Amniotic stem cell (primary cell): ENCODE data around the gene ITM2B.

ENCODE experiments used
- DNase-seq: peaks from one replicate; lab custom pipeline; 2025; lab: John Stamatoyannopoulos, UW

ITM2B gene

DNA sequence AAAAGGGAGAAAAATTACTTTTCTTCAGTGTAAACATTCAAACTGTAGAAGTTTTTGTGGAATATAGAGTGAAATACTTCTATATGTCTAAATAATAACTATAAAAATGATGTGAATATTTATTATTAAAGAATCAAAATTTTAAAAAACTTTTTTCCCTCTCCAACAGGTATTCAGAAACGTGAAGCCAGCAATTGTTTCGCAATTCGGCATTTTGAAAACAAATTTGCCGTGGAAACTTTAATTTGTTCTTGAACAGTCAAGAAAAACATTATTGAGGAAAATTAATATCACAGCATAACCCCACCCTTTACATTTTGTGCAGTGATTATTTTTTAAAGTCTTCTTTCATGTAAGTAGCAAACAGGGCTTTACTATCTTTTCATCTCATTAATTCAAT is 28.0 kb downstream of the ITM2B start:
- DNase-seq, result no peak

DNA sequence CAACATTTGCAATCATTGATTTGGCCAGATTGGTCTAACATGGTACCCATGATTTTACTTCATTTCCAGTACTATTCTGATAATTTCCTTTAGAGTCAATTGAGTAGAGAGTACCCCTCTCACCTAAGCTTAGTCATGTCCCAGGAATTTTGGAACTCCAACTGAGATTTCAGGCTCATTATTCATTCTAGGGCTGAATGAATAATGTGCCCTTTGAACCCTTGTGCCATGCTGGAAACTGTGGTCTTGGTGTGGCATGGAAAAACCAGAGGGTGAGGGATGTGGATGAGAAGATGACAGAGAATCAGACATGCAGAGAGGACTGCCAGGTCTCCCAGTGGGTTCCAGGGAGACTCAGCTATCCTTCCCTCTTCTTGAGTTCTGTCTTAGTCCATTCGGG is 30.2 kb downstream of the ITM2B start:
- DNase-seq, result no peak

DNA sequence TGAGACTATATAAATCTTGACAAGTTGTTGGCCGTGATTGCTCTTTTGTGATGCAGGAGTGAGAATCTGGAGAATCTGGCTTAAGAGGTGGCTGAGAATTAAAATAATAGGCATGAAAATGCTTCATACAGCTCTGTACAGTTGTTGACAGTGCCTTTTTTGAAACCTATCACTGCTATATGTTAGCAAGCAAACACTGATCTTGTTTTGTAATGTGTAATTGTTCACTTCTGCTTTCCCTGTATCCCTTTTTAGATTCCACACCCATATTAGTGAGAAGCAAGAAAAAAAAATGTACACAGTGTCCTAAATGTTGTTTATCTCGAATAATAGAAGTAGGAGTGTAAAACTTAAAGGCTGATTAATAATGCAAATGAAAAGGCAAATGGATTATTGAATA is 31.1 kb downstream of the ITM2B start:
- no peak for DNase-seq

DNA sequence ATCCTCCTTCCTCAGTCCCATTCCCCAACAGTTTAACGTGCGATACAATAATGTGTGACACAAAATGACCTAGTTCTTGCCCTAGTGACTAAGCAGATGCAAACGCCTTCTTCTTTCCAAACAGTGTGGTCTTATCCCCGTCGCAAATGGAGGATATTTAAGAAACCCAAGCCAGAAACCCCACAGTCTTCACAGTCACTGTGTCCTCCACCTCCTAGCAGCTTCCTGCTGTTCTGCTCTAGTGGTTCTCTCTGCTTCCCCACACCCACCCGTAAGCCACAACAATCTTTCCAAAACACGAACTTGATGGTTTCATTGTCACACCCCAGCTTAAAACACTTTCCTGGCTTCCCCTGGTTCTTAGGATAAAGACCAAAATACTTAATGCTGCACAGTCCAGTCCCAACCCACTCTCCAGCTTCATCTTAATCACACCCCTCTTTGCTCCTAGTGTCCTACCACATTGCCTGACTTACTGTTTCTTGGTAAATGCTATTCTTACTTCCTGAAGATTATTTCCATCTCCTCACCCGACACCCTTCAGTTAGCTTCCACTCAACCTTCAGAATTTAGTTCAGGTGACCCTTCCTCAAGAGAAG is 32.3 kb downstream of the ITM2B start:
- no peak for DNase-seq

DNA sequence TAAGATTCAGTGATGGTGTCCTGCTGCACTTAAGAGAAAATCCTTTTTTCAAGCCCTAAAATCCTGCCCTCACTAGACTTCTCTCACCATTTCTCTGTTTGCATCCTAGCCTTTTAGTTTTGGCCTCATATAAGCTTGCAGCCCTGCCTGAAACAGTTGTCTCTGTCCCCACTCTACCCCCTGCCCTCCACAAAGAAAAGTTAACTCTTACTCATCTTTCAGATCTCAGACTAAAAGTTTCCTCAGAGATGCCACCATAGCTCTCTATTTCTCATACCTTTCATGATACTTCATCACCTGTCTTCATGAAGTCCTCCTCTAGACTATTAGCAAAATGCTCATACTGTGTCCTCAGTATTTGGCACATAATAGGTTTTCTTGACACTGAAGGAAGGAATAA is 33.1 kb downstream of the ITM2B start:
- no peak for DNase-seq

DNA sequence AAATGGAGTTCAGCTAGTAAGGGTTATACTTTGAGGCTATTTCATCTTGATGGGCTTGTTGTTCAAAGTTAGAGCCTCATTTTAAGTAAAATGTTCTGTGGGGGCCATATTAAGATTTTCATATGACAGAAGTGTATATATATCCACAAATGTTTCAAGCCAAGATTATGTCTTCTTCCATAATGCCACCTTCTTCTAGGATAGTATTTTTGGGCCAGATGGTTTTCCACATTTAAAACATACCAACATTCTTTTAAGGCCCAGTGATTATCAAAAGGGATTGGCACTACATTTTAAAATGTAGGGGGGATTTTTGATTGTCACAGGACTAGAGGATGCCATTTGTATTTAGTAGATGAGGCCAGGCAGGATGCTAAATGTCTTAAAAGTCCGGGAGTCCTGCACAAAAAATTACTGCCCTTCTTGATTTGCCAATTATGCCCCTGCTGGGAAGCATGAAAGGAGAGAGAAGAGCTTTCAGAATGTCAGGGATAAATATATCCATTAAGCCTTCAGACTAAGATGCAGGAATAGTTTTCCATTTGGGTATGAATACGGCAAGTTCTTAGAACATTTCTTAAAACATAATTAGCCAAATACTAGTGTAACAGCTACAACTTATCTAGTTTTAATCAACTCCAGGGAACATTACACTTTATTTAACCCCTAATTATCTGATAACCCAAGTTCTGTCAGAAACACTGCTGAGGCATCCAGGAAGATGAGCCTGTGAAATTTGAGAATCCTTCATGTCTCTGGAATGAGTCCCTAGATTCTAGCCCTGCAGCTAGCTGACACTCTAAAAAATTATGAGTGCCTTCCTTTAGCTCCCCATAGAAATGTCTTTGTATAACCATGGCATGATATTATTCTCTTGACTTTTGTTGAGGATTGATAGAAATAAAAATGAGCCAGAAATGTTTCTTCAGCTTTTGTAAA is 34.0 kb downstream of the ITM2B start:
- DNase-seq, result no peak

DNA sequence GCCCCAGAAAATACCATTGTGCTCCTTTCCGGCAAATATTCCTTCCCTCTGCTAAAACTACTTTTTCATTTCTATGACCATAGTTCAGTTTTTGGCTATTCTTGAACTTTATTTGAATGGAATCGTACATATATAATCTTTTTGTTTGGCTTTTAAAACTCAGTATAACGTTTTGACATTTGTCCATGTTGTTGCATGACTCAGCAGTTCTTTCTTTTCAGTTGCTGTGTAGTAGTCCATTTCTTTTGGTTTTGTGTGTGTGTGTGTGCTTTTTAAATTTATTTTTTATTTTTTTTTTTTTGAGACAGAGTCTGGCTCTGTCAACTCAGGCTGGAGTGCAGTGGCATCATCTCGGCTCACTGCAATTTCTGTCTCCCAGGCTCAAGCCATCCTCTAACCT is 35.0 kb downstream of the ITM2B start:
- DNase-seq, result no peak

DNA sequence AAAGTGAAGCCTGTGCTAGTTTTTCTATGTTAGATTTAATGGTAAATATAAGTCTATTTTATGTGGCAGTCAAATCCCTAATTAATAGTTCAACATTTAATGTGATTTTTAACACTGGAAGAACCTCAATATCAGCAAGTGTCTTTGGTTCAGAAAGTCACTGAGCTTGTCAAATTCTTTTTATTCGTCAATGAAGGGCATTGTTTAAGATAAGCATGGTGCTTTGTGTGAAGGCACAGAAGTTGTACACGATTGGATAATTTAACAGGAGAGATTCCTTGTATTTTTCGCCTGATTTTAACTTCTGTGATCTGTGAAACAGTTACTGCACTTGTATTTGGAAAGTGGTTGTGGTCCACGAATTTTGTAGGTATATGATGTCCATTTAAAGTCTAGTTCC is 40.3 kb downstream of the ITM2B start:
- no peak for DNase-seq

DNA sequence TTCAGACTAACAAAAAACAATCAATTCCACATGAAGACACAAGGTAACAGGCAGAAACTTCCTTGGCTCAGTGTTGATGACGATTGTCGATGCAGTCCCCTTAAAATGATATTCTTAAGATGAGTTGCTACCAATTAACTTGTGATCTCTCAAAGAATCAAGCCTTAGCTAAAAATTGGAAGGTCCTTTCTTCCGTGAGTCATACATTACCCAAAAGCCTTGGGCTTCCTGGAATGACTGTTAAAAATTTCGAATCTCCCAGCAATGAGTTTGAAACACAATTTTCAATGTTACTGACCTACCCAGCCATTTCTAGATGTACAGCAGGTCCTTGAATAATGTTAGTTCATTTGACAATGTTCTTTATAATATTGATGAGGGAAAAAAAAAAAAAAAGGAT is 42.5 kb downstream of the ITM2B start:
- no peak for DNase-seq

DNA sequence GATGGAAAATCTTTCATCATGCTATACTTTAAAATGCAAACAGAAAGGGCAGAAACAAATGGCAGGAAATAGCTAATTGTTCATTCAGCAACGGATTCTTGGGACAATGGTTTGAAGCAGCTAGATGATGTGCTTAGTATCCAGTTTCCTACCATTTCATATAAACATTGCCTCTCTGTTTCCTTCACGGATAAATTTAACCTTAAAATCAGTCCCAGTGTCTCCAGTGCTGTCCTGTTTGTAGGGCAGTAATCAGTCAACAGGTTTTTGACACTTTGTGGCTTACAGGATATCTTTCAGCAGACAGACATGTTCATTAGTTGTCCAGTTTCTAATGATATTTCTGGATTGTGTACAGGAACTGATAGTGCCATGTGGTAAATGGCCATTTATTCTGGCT is 45.8 kb downstream of the ITM2B start:
- DNase-seq, result no peak

DNA sequence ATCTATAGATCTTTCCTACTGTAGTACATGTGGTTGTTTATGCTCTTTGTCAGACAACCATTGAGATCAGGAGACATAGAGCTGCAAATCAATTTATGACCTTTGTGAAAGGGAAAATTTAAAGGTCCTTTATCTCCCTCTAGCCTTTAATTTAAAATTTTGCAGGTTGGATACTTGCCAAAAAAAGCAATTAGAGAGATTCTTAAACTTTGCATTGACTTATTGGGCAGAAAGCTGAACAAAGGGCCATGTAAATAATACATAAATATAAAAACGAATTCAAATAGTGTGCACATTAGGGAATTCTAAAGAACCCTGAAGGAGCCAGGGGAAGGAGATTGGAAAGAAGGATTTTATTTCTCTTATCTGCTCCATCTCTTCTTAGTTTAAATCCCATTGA is 48.5 kb downstream of the ITM2B start:
- no peak for DNase-seq

DNA sequence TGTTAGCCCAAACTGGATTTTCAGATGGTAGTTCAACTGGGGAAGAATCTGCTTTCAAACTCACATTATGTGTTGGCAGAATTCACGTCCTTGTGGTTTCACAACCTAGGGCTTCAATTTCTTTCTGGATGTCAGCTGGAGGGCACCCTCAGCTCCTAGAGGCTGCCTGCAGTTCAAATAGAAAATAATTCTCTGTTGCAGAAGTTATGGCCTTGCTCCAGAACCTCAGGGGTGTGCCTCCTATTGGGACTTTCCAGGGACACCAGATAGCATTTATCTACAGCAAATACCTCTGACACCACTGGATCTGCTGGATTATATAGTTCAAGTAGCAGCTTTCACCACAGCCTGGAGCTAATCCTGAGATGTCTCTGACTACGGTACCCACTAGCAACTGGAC is 58.7 kb downstream of the ITM2B start:
- no peak for DNase-seq

DNA sequence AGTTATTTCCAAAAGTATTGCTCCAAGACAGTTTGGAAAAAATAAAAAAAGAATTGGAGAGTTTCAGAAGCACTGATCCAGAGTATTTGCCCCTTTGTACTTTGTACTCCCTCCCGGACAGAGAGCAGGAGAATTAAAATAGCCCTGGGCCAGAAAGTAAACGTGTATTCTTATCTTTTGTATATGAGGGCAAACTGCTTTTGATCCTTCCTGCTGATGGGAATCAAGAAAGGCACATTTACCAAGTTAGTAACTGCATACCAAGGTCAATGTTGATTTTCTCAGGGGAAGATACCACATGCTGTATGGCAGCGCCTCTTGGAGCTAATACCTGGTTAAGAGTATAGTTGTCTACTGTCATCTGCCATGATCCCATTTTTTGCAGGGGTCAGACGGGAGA is 59.6 kb downstream of the ITM2B start:
- DNase-seq, result no peak

DNA sequence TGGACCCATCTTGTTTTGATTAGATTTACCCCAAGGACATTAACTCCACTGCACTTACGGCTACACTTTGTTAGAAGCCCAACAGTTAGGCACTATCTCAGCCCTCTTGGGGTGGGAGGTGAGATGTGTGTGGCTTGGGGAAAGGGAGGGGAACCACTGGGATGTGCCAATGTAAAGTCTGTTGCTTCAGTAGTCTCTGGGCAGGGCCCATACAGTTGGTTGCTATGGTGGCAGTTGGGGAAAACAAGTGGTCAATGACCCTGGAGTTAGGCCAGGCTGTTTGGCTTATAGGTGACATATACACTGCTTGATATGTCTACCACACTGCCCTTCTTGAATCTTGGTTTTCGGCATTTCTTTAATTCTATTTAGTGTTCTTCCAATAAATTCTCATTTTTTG is 61.6 kb downstream of the ITM2B start:
- DNase-seq, result no peak

DNA sequence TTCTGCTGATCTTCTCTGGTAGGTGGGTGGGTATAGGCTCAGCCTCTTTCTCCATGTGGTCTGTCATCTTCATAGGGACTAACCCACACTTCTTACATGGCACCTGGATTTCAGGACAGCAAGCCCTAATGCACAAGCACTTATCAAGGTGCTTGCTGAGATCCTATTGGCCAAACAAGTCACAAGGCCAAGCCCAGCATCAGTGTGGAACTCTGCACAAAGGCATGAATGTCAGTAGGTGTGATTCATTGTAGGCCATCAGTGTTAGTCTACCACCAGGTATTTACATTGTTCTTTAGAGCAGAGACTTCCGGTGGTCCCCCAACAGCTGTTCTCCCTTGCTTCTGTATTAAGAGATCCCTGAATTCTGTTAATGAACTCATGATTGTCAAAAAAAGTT is 62.3 kb downstream of the ITM2B start:
- no peak for DNase-seq

DNA sequence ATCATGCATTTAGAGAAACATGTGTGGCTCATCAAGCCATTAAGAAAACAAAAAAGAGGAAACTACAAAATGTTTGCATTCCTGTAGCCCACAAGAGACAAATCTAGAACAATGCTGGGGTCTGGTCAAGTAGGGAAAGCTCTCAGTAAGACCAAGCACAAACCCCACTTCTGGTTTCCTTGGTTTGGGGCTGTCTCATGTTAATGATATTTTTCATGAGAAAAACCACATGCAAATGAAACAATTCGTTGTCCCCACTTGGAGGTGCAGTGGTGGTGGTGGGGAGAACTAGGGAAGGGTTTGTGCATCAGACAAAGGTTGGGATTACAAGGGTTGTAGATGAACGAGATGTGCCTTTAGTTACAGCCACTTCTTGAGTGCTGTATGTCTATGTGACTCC is 63.5 kb downstream of the ITM2B start:
- DNase-seq, result no peak

DNA sequence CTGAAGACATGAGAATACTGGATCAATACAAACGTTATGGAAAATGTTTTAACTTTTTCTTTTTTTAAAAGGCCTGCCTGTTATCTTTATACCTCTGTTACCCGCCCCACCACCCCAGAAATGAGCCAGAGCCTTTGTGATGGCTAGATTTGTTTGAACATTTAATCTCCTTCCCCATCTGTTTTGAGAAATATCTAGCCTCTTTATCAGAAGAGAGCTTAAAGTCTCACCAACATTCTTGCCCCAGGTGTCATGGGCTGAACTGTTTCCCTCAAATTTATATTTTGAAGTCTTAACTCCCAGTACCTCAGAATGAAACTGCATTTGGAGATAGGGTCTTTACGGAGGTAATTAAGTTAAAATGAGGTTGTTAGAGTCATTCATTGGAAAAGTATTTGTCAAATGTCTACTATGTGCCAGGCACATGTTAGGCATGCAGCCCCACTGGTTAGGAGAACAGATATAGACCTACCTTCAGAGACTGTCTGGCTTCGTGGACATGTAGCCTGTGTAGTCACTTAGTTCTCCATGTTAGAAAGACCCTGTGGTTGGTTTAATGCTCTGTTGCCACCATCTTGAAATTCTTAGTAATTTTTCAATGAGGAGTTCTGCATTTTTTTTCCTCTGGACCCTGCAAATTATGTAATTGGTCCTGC is 64.3 kb downstream of the ITM2B start:
- DNase-seq, result no peak

DNA sequence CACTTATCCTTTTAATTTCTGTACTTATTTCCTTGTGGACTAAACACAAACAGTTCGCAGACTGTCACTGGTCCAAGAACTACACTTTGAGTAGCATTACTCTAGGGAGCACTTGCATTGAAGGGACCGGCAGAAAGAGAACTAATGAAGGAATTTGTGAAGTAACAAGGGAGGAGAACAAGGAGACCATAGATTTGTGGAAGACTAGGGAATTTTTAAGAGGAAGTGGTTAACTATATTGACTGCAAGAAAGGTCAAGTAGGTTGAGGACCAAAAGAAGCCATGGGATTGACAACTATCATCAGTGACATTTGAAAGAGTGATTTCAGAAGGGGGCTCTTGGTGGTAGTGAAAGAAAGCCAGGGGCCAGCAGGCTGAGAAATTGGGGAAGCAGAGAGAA is 66.6 kb downstream of the ITM2B start:
- no peak for DNase-seq

DNA sequence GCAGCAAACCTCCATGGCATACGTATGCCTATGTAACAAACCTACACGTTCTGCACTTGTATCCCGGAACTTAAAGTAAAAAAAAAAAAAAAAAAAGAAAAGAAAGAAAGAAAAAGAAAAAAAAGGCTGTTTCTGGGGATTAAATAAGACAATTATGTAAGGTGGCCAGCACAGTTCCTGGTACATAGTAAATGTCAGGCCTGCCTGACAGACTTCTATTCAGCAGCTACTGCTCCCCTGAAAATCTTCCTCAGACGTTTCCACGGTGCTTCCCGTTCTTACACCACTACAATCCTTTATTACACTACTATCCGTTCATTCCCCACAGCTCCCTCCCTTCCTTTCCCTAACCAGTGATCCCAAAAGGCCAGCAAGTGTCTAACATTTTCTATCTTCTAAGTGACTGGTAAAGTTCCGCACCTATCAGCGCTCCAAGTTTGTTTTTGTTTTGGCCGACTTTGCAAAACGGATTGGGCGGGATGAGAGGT is 69.9 kb downstream of the ITM2B start:
- no peak for DNase-seq

DNA sequence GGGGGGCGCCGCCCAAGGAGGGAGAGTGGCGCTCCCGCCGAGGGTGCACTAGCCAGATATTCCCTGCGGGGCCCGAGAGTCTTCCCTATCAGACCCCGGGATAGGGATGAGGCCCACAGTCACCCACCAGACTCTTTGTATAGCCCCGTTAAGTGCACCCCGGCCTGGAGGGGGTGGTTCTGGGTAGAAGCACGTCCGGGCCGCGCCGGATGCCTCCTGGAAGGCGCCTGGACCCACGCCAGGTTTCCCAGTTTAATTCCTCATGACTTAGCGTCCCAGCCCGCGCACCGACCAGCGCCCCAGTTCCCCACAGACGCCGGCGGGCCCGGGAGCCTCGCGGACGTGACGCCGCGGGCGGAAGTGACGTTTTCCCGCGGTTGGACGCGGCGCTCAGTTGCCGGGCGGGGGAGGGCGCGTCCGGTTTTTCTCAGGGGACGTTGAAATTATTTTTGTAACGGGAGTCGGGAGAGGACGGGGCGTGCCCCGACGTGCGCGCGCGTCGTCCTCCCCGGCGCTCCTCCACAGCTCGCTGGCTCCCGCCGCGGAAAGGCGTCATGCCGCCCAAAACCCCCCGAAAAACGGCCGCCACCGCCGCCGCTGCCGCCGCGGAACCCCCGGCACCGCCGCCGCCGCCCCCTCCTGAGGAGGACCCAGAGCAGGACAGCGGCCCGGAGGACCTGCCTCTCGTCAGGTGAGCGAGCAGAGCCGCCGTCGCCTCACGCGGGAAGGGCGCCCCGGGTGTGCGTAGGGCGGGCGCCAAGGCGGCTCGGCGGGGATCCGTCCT is 70.5 kb downstream of the ITM2B start, which contains the start of gene RB1:
Gene RB1, plus strand, starts transcription at position 393 of the 784 bp plus-strand sequence. Its CDS starts 162 bp downstream, at position 555.
- DNase-seq, result peak; percentile 88

DNA sequence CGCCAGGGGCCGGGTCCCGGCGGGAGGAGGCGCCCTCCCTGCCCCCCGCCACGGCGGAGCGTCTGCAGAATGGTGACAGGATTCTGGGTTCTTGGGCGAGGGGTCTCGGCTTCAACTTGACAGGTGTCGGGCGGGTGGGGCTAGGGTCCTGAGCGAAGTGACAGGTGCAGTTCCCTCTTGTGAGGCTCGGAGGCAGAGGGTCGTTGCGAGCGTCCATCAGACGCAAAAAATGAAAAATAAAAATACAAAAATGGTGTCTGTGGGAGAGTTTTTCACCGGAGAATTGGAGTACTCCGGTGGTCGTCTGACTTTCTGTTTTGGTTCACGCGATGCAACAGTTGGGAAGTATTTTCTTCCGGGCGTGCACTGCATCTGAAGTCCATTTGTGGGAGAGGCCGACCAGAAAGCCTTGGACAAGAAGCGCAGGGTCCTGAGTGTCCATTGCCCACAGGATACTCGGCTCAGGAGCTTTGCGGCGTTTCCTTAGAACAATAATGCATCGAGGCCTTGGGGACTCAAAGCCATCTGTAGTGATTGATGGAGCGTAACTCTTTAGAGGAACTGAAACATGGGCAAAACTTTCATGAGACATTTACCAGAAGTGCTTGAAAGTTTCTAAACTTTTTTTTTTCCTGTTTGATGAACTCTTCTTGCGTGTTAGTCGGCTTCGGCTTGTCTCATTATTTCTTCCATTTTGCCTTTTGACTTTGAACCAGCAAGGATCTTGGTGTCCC is 71.3 kb downstream of the ITM2B start:
- no peak for DNase-seq
